EL (cell line): Measurements from ENCODE around the gene ATP6V0A4.
A peak's percentile ranks its signal among the peaks of the same experiment; 100 is the strongest.
"Not testable (repeated sequence)": the region's sequence is repeated elsewhere in the genome, so short reads cannot be mapped to it uniquely, and the experiment has no call there.

ENCODE experiments used
- DNase-seq: peaks from one replicate; pipeline ENCODE4 v3.0.0-alpha.2; 2016

ATP6V0A4 gene

GRCh38 chr7:138697535-138698182 is 100.3 kb downstream of the ATP6V0A4 start:
- no peak for DNase-seq

- DNase-seq = not testable (repeated sequence)
Measured at GRCh38 chr7:138695776-138696175, 102.2 kb downstream of the ATP6V0A4 start.

- DNase-seq = no peak
Measured at GRCh38 chr7:138695106-138695505, 102.9 kb downstream of the ATP6V0A4 start.

GRCh38 chr7:138691178-138691577 is 106.8 kb downstream of the ATP6V0A4 start:
- no peak for DNase-seq

- no peak for DNase-seq
Measured at GRCh38 chr7:138690495-138690894, 107.5 kb downstream of the ATP6V0A4 start.

- not testable (repeated sequence) for DNase-seq
Measured at GRCh38 chr7:138688037-138688436, 110.0 kb downstream of the ATP6V0A4 start.

GRCh38 chr7:138684340-138684739 is 113.7 kb downstream of the ATP6V0A4 start:
- no peak for DNase-seq

- DNase-seq = no peak
Measured at GRCh38 chr7:138679793-138680192, 118.2 kb downstream of the ATP6V0A4 start.

- no peak for DNase-seq
Measured at GRCh38 chr7:138670594-138670993, 127.4 kb downstream of the ATP6V0A4 start.

GRCh38 chr7:138669364-138669763 is 128.6 kb downstream of the ATP6V0A4 start:
- DNase-seq = no peak

GRCh38 chr7:138668946-138669345 is 129.1 kb downstream of the ATP6V0A4 start:
- DNase-seq = no peak

- DNase-seq = no peak
Measured at GRCh38 chr7:138668229-138668596, 129.8 kb downstream of the ATP6V0A4 start.

- no peak for DNase-seq
Measured at GRCh38 chr7:138667535-138668228, 130.3 kb downstream of the ATP6V0A4 start.

GRCh38 chr7:138666385-138666784 is 131.6 kb downstream of the ATP6V0A4 start:
- DNase-seq = no peak

- no peak for DNase-seq
Measured at GRCh38 chr7:138665669-138666140, 132.3 kb downstream of the ATP6V0A4 start.

GRCh38 chr7:138665249-138665648 is 132.7 kb downstream of the ATP6V0A4 start:
- no peak for DNase-seq

- DNase-seq = peak; percentile 20
Measured at GRCh38 chr7:138663725-138664710, 134.0 kb downstream of the ATP6V0A4 start.

GRCh38 chr7:138662991-138663320 is 135.0 kb downstream of the ATP6V0A4 start:
- DNase-seq = no peak

GRCh38 chr7:138662076-138662990 is 135.7 kb downstream of the ATP6V0A4 start:
- DNase-seq = no peak

- DNase-seq = no peak
Measured at GRCh38 chr7:138661069-138661635, 136.8 kb downstream of the ATP6V0A4 start.

- no peak for DNase-seq
Measured at GRCh38 chr7:138658889-138659288, 139.1 kb downstream of the ATP6V0A4 start.

- DNase-seq = no peak
Measured at GRCh38 chr7:138657854-138658386, 140.1 kb downstream of the ATP6V0A4 start.
